Kidney epithelial cell (primary cell): Measurements from ENCODE around the gene SIGLEC12. TPM values are rescaled to one million over a fixed set of nuclear protein-coding genes. Genes with fewer than 3 reads are reported as not detected.

Source experiments
- DNase-seq: peaks from one replicate; pipeline ENCODE4 v3.0.0-alpha.2; 2010; ENCODE audit warnings: low read depth
- H3K27me3 ChIP-seq: 2 replicates; pipeline ENCODE4 v1.6.0; 2011; ENCODE audit warnings: low read length; ENCODE audit not compliant: control insufficient read depth, insufficient read depth
- H3K36me3 ChIP-seq: 2 replicates; pipeline ENCODE4 v1.5.1; 2011; ENCODE audit warnings: low read length; ENCODE audit not compliant: control insufficient read depth, insufficient read depth
- H3K4me3 ChIP-seq: 2 replicates; pipeline ENCODE4 v1.5.1; 2011; ENCODE audit warnings: low read depth, mild to moderate bottlenecking, control low read depth, low read length
- CTCF ChIP-seq: IDR thresholded peaks from 2 replicates; pipeline ENCODE4 v1.5.1; 2011; ENCODE audit warnings: mild to moderate bottlenecking, moderate library complexity, low read length, control low read depth, inconsistent platforms; ENCODE audit not compliant: insufficient read depth, poor library complexity, severe bottlenecking
- total RNA-seq: library from RNA; depleted of rRNA; stranded (reverse); fragments of >200 nt; gene quantifications from 2 replicates; pipeline ENCODE4 v1.2.3, GENCODE V29; 2015

The SIGLEC12 gene
- total RNA-seq, 1 donor from 2014 or later: not detected

DNA sequence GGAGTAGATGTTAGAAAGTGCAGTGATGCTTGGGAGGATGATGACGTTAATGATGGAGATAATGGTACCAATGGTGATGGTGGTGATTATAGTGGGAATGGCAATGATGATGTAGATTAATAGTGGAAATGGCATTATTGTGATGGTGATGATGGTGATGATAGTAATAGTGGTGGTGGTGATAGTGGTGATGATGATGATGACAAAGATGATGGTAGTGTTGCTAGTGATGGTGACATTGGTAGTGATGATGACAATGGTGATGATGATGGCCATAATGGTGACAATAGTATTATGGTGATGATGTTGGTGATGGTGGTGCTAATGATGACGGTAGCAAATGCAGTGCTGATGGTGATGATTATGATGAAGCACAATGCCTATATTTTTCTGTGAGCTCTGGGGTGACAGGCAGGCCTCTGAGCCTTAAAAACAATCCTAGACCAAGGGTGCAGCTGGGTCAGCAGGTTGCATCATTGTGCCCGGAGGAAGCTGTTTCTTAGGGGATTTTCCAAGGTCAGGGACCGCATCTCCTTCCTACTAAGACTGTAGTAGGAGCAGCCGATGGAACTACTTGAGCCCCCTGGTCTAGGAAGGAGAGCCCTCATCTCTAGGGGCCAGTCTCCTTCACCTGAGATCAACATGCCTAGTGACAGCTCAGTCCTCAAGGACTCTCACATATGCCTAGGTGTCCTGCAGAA lies 15.5 kb downstream of the SIGLEC12 start:
- TF ChIP-seq CTCF: no peak
- Histone ChIP-seq H3K27me3 (no peaks in the 10 kb centered on the region), H3K4me3 (no peak overlapping the region), H3K36me3 (no peaks in the 10 kb centered on the region)
- DNase-seq: no peak

GRCh38 chr19:51480590-51480989 lies 21.0 kb downstream of the SIGLEC12 start:
- Histone ChIP-seq H3K4me3 (no peak overlapping the region), H3K36me3 (no peaks in the 10 kb centered on the region), H3K27me3 (no peaks in the 10 kb centered on the region)
- no peak for DNase-seq
- TF ChIP-seq CTCF: no peak

DNA sequence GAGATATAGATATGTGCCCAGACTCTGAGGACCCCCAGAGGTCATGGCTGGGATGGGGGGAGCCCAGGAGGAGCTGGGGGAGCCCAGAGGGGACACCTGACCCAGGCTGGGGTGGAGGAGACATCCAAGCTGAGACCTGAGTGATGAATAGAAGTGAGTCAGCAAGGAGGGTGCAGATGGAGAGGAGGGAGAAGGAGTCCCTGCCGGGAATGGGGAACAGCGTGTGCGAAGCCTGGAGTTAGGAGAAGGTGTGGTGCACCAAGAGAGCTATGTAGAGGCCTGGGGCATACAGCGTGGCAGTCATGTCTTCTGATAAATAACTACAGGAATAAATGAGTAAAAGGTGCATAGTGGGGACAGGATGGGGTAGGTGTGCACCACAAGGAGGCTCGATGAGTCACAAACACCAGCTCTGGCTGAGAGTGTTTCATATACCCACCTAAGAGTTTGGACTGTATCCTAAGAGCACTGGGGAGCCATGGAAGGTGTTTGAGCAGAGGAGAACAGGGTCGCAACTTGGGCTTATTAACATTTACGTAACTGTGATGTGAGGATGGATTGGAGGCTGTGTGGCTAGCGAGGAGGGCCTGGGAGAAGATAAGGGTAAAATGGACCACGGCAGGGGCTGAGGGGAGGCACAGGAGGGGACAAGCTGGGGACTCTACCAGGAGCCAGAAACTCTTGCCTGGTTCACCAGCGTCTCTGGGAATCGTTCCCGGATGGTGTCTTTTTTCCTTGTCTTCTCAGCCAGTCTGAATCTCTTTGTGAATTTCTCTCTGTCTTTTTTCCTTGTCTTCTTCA lies 21.9 kb downstream of the SIGLEC12 start:
- no peak for DNase-seq
- no peaks in the 10 kb centered on the region for H3K36me3 ChIP-seq
- H3K4me3 ChIP-seq: no peak overlapping the region
- no peaks in the 10 kb centered on the region for H3K27me3 ChIP-seq
- no peak for TF ChIP-seq CTCF

DNA sequence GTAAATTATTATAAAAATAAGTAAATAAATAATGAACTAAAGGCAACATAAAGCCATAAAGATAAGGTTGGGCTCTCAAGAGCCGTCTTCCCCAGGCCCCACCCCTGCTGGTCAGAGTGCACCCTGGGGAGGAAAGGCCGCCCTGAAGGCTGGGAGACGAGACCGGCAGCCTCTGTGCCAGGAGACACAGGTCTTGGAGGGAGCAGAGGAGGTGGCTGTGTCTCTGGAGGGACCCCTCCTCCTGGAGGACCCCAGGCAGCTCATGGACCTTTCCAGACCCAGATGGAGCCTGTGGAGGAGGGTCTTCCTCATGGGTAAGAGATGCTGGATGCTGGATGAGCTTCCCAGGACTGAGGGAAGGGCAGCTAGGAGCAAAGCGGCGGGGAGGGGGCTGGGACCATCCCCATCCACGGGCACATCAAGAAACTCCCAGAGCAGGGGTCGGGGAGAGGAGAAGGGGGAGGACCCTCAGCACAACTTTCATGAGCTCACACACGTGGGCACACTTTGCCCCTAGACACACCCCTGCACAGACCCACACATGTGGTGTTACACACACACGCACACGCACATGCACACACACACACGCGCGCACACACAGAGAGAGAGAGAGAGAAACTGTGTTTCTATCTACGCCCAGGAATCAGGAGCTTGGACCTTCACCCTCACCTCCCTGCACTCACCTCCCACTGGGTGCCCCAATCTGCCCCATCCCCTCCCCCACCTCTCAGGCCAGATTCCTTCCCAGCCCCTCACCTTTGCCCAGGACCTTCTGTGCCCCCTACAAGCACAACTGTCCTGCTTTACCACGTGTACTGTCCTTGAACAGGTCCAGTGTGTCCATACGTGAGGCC lies 23.0 kb downstream of the SIGLEC12 start, which contains the start of gene CEACAM18:
TSS of gene CEACAM18 (plus strand) at position 159 of the 854 bp plus-strand sequence.
- H3K36me3 ChIP-seq: no peaks in the 10 kb centered on the region
- TF ChIP-seq CTCF: no peak
- H3K27me3 ChIP-seq: no peaks in the 10 kb centered on the region
- DNase-seq: no peak
- H3K4me3 ChIP-seq: no peak within 1 kb of the TSS

- H3K27me3 ChIP-seq: no peaks in the 10 kb centered on the region
Observed at GRCh38 chr19:51477344-51477743, 24.3 kb downstream of the SIGLEC12 start.

More at GRCh38 chr19:51477344-51477743, 24.3 kb downstream of the SIGLEC12 start:
- no peak overlapping the region for H3K4me3 ChIP-seq
- DNase-seq: no peak
- no peaks in the 10 kb centered on the region for H3K36me3 ChIP-seq
- TF ChIP-seq CTCF: no peak
